ENCODE data around the gene GMEB2. TPM values are rescaled to one million over a fixed set of nuclear protein-coding genes. Genes with fewer than 3 reads are reported as not detected.

GMEB2 gene
- total and polyA plus RNA-seq, 10 of the 15 experiments (the other 5 are each of a cell fraction or from before 2014, with no cell fraction given) = 0.08 to 15.1 (median 6.9) TPM

GRCh38 chr20:63661959-63662812, 35.3 kb upstream of the GMEB2 start:
- intact Hi-C loops (cut with micrococcal nuclease; ENCODE audit: unreplicated experiment) (no loop called here), in situ Hi-C loops (cut with MboI) (no loop called here)
- no peak for ATAC-seq
- Histone ChIP-seq H3K4me2 (ENCODE audit: control insufficient read depth, insufficient read depth) (no peak overlapping the region), H3K27me3 (replicated peaks in 1 of 2; ENCODE audit: control insufficient read depth in 2 of 2, insufficient read depth in 2 of 2, low read length in 1 of 2) (no peaks in the 10 kb centered on the region), H3K9ac (ENCODE audit: control insufficient read depth, insufficient read depth, low read length) (no peak overlapping the region), H3K36me3 (ENCODE audit: control insufficient read depth in 2 of 2, insufficient read depth in 2 of 2, low read length in 1 of 2) (peaks cover 0 to 10% of the 10 kb centered on the region in 2 experiments; a peak in 2 of 4 replicates), H3K27ac (ENCODE audit: control insufficient read depth, insufficient read depth) (no peak overlapping the region), H3K4me3 (no peak overlapping the region), H4K20me1 (ENCODE audit: control insufficient read depth, insufficient read depth) (no peaks in the 10 kb centered on the region), H3K9me3 (replicated peaks; ENCODE audit: control insufficient read depth, insufficient read depth, low read length) (no peaks in the 10 kb centered on the region), H3K79me2 (ENCODE audit: control insufficient read depth, insufficient read depth, low read length) (peaks cover 10% of the 10 kb centered on the region), H2AFZ (ENCODE audit: control insufficient read depth, low read depth, low read length) (no peak overlapping the region), H3K4me1 (ENCODE audit: control insufficient read depth, insufficient read depth, low read length) (peaks cover 8% of the 10 kb centered on the region)
- DNase-seq (ENCODE audit: low read depth, low spot score) = no peak
- ChIA-PET RAD21 (ENCODE audit: unreplicated experiment) (no interaction called here), POLR2A (no interaction called here), SMC1A (ENCODE audit: uncharacterized antibody, unreplicated experiment) (interaction anchor here (0.7 kb wide), 1 partner anchor 46 kb away, joined by 3 read pairs; no protein-coding TSS in a partner anchor), CTCF (no interaction called here)
- BruUV-seq (replicated peaks) = no TSS peak
- TF ChIP-seq ZSCAN29 (IDR thresholded peaks at IDR 0.05) (no peak), POLR2AphosphoS2 (IDR thresholded peaks at IDR 0.05; ENCODE audit: low read depth, low read length) (no peak), MYC (IDR thresholded peaks at IDR 0.05; ENCODE audit: insufficient read depth, insufficient read length, insufficient replicate concordance, low read length, severe bottlenecking) (no peak), NKRF (conservative IDR thresholded peaks at IDR 0.05) (no peak), ZBED1 (IDR thresholded peaks at IDR 0.05; ENCODE audit: borderline replicate concordance) (no peak), FOXK2 (IDR thresholded peaks at IDR 0.05) (no peak), RFX5 (IDR thresholded peaks at IDR 0.05; ENCODE audit: low read depth, low read length) (no peak), MXI1 (IDR thresholded peaks at IDR 0.05; ENCODE audit: low read depth, low read length) (no peak)
- 91% methylated on average over 32 of the region's 33 CpGs for WGBS (ENCODE audit: insufficient coverage, insufficient replicate concordance, low lambda C conversion rate, missing lambda C conversion rate)
- no peak for FAIRE-seq
